Measurements from ENCODE around the gene ADAMTSL2.

Gene ADAMTSL2

GRCh38 chr9:133518200-133518599 is 16.3 kb upstream of the ADAMTSL2 start:
- no peak for DNase-seq (ENCODE audit: low read depth in 2 of 2)

- DNase-seq (ENCODE audit: low read depth in 2 of 2) = no peak
These were observed 15.6 kb upstream of the ADAMTSL2 start for GRCh38 chr9:133518706-133519449.

GRCh38 chr9:133519693-133520092 is 14.8 kb upstream of the ADAMTSL2 start:
- no peak for DNase-seq (ENCODE audit: low read depth in 2 of 2)

GRCh38 chr9:133520121-133520835 is 14.2 kb upstream of the ADAMTSL2 start:
- no peak for DNase-seq (ENCODE audit: low read depth in 2 of 2)

GRCh38 chr9:133521122-133522072 is 13.1 kb upstream of the ADAMTSL2 start:
- DNase-seq (ENCODE audit: low read depth in 2 of 2) = no peak

GRCh38 chr9:133522073-133522910 is 12.2 kb upstream of the ADAMTSL2 start:
- no peak for DNase-seq (ENCODE audit: low read depth in 2 of 2)

- DNase-seq (ENCODE audit: low read depth in 2 of 2) = no peak
These were observed 11.4 kb upstream of the ADAMTSL2 start for GRCh38 chr9:133523106-133523505.

- no peak for DNase-seq (ENCODE audit: low read depth in 2 of 2)
These were observed 10.4 kb upstream of the ADAMTSL2 start for GRCh38 chr9:133524146-133524545.

GRCh38 chr9:133524679-133525228 is 9.8 kb upstream of the ADAMTSL2 start, which contains the start of gene MYMK:
TSS of gene MYMK (minus strand) at chr9:133524959. CDS start at chr9:133524844, 115 bp downstream.
- DNase-seq (ENCODE audit: low read depth in 2 of 2) = no peak

- DNase-seq (ENCODE audit: low read depth in 2 of 2) = no peak
These were observed 8.8 kb upstream of the ADAMTSL2 start for GRCh38 chr9:133525677-133526076.

- no peak for DNase-seq (ENCODE audit: low read depth in 2 of 2)
These were observed 7.7 kb upstream of the ADAMTSL2 start for GRCh38 chr9:133526721-133527321.

GRCh38 chr9:133527444-133527920 is 7.0 kb upstream of the ADAMTSL2 start:
- no peak for DNase-seq (ENCODE audit: low read depth in 2 of 2)

- no peak for DNase-seq (ENCODE audit: low read depth in 2 of 2)
These were observed 6.3 kb upstream of the ADAMTSL2 start for GRCh38 chr9:133528001-133528875.

- DNase-seq (ENCODE audit: low read depth in 2 of 2) = no peak
These were observed 5.6 kb upstream of the ADAMTSL2 start for GRCh38 chr9:133528876-133529241.

GRCh38 chr9:133529457-133529856 is 5.0 kb upstream of the ADAMTSL2 start:
- no peak for DNase-seq (ENCODE audit: low read depth in 2 of 2)

- DNase-seq (ENCODE audit: low read depth in 2 of 2) = no peak
These were observed 4.6 kb upstream of the ADAMTSL2 start for GRCh38 chr9:133529874-133530273.

GRCh38 chr9:133531293-133531692 is 3.2 kb upstream of the ADAMTSL2 start:
- no peak for DNase-seq (ENCODE audit: low read depth in 2 of 2)

- peak; percentile 46 to 67 for DNase-seq (ENCODE audit: low read depth in 2 of 2)
These were observed 1.4 kb upstream of the ADAMTSL2 start for GRCh38 chr9:133532937-133533668.

GRCh38 chr9:133533857-133534256 is 647 bp upstream of the ADAMTSL2 start:
- DNase-seq (ENCODE audit: low read depth in 2 of 2) = no peak

Measured in activated CD4-positive, alpha-beta T cell treated with anti-CD3 and anti-CD28 coated beads for 24 hours (primary cell).